Activated CD4-positive, alpha-beta T cell treated with anti-CD3 and anti-CD28 coated beads for 48 hours (primary cell): Measurements from ENCODE around the gene RETN.

Experiments used
- DNase-seq: peaks from one replicate; pipeline ENCODE4 v3.0.0-alpha.2; 2020

RETN gene

GRCh38 chr19:7661744-7662538 lies 6.9 kb upstream of the RETN start:
- no peak for DNase-seq

- no peak for DNase-seq
Observed at GRCh38 chr19:7662657-7663056, 6.2 kb upstream of the RETN start.

- no peak for DNase-seq
Observed at GRCh38 chr19:7663706-7664105, 5.1 kb upstream of the RETN start.

GRCh38 chr19:7665076-7665475 lies 3.8 kb upstream of the RETN start:
- no peak for DNase-seq

- no peak for DNase-seq
Observed at GRCh38 chr19:7669641-7670040, 792 bp downstream of the RETN start.

GRCh38 chr19:7670150-7670783 lies 1.4 kb downstream of the RETN start:
- peak; percentile 51 for DNase-seq

GRCh38 chr19:7670790-7671189 lies 1.9 kb downstream of the RETN start:
- no peak for DNase-seq

GRCh38 chr19:7672522-7672921 lies 3.7 kb downstream of the RETN start:
- no peak for DNase-seq

- peak; percentile 61 for DNase-seq
Observed at GRCh38 chr19:7674010-7675005, 5.5 kb downstream of the RETN start.

GRCh38 chr19:7676376-7676775 lies 7.5 kb downstream of the RETN start:
- DNase-seq: no peak

- no peak for DNase-seq
Observed at GRCh38 chr19:7676854-7677253, 8.0 kb downstream of the RETN start, which contains the start of gene MCEMP1. TSS of gene MCEMP1 (plus strand) at chr19:7677090. CDS start at chr19:7677121, 31 bp downstream.

- DNase-seq: no peak
Observed at GRCh38 chr19:7677669-7678311, 8.9 kb downstream of the RETN start.

- DNase-seq: peak; percentile 76
Observed at GRCh38 chr19:7678971-7679751, 10.3 kb downstream of the RETN start.

- no peak for DNase-seq
Observed at GRCh38 chr19:7679771-7680605, 11.1 kb downstream of the RETN start.

GRCh38 chr19:7680606-7681339 lies 11.9 kb downstream of the RETN start, which contains the start of gene TRAPPC5:
TSS of gene TRAPPC5 (plus strand) at chr19:7680833. CDS start at chr19:7682254, 1,421 bp downstream.
- peak; percentile 90 for DNase-seq

- DNase-seq: peak; percentile 94
Observed at GRCh38 chr19:7681340-7682174, 12.7 kb downstream of the RETN start.

- no peak for DNase-seq
Observed at GRCh38 chr19:7682175-7682855, 13.5 kb downstream of the RETN start.
